Natural killer cell (primary cell): ENCODE measurements around the gene RESF1. TPM values are rescaled to one million over a fixed set of nuclear protein-coding genes. Genes with fewer than 3 reads are reported as not detected.

Experiments used
- ATAC-seq, 3 donors: fragments of 150-1000 bp in 2 of 3; fragments of 200-7000 bp in 1 of 3; cut with Tn5 transposase; 1 replicate in 1 of 3; 2 replicates in 2 of 3; pipeline ENCODE4 v1.10.0; 2021; ENCODE audit warnings: mild to moderate bottlenecking in 2 of 3, moderate library complexity in 2 of 3
- DNase-seq, 2 donors: peaks; one replicate each; pipeline versions ENCODE4 v3.0.0 to v3.0.0-alpha.2; 2013 to 2021; ENCODE audit warnings: mixed read lengths in 1 of 2
- H3K27ac ChIP-seq: one replicate; pipeline ENCODE4 v1.5.1; 2013; ENCODE audit warnings: mild to moderate bottlenecking, low read length
- H3K27me3 ChIP-seq: one replicate; pipeline ENCODE4 v1.6.1; 2013; ENCODE audit warnings: low read length; ENCODE audit not compliant: control insufficient read depth, insufficient read depth
- H3K36me3 ChIP-seq: one replicate; pipeline ENCODE4 v1.6.1; 2013; ENCODE audit warnings: low read length; ENCODE audit not compliant: control insufficient read depth, insufficient read depth
- H3K4me1 ChIP-seq: one replicate; pipeline ENCODE4 v1.6.1; 2013; ENCODE audit warnings: low read length; ENCODE audit not compliant: control insufficient read depth, insufficient read depth
- H3K4me3 ChIP-seq: one replicate; pipeline ENCODE4 v1.5.1; 2013; ENCODE audit warnings: low read length
- H3K9me3 ChIP-seq: one replicate; pipeline ENCODE4 v1.6.1; 2013; ENCODE audit warnings: low read length; ENCODE audit not compliant: control insufficient read depth, insufficient read depth
- H3K27ac Mint-ChIP-seq, 2 donors: one replicate each; pipeline ENCODE4 v1.8.0; 2022; ENCODE audit warnings: mild to moderate bottlenecking in 2 of 2, mixed read lengths in 2 of 2, moderate library complexity in 1 of 2
- H3K27me3 Mint-ChIP-seq, 2 donors: one replicate each; pipeline ENCODE4 v1.8.0; 2022; ENCODE audit warnings: low read depth in 2 of 2, mixed read lengths in 2 of 2
- H3K36me3 Mint-ChIP-seq: one replicate; pipeline ENCODE4 v1.8.0; 2022; ENCODE audit warnings: mixed read lengths
- H3K4me1 Mint-ChIP-seq, 2 donors: one replicate each; pipeline ENCODE4 v1.8.0; 2022; ENCODE audit warnings: mixed read lengths in 2 of 2
- H3K4me3 Mint-ChIP-seq: one replicate; pipeline ENCODE4 v1.8.0; 2022; ENCODE audit warnings: mild to moderate bottlenecking, moderate library complexity, mixed read lengths
- H3K9me3 Mint-ChIP-seq, 2 donors: one replicate each; pipeline ENCODE4 v1.8.0; 2022; ENCODE audit warnings: mixed read lengths in 2 of 2
- WGBS: methylation state at CpG from one replicate; pipeline ENCODE4 v1.1.7; 2013; ENCODE audit warnings: missing lambda C conversion rate; ENCODE audit not compliant: insufficient coverage; 5-methylcytosine and 5-hydroxymethylcytosine counted together
- intact Hi-C: fragments of 100-400 bp; cut with micrococcal nuclease; formaldehyde crosslinking; loops from one replicate; pipeline ENCODE4 v1.14.2; 2022
- total RNA-seq, 4 donors: library from RNA; stranded (reverse); fragments of 120-200 nt in 1 of 4; gene quantifications; one replicate each; pipeline versions ENCODE4 v1.2.3 to v1.2.4, GENCODE V29; 2013 to 2022
- TF ChIP-seq, protein P1 (sequence below): fragments of 200-600 bp; IDR thresholded peaks from one replicate; pipeline ENCODE4 v1.8.0; 2022; ENCODE audit warnings: antibody characterized with exemption

RESF1 gene
- total RNA-seq, 3 donors from 2014 or later (not counting 1 experiment from before 2014, with no cell fraction given) = 144 to 209 (median 184) TPM

DNA sequence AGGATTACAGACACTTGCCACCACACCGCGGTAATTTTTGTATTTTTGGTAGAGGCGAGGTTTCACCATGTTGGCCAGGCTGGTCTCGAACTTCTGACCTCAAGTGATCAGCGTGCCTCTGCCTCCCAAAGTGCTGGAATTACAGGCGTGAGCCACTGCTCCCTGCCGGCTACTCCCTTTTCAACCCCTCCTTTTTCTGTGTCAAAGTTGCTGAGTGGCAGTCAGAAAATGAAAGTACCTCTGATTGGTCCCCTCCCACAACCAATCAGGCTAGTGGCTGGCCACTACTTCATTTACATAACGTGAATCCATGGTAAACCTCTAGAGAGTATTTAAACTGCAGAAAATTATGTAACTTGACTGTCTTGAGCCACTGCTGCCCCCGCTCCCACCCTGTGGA, 5.9 kb downstream of the RESF1 start:
- Mint-ChIP-seq H3K9me3 (peaks cover 0 to 3% of the 10 kb centered on the region in 2 donors), H3K27me3 (no peaks in the 10 kb centered on the region), H3K36me3 (peaks cover 23% of the 10 kb centered on the region), H3K4me3 (peak overlapping the region; percentile 67), H3K27ac (peak overlapping the region; percentile 86 to 90), H3K4me1 (peaks cover 90 to 94% of the 10 kb centered on the region in 2 donors)
- no peak overlapping the region for H3K4me3 ChIP-seq
- peak in 1 of 2 donors; percentile 65 for DNase-seq
- 94% methylated on average over 9 of the region's 9 CpGs for WGBS
- H3K27ac ChIP-seq = peak overlapping the region; percentile 34
- TF ChIP-seq, protein P1, sequence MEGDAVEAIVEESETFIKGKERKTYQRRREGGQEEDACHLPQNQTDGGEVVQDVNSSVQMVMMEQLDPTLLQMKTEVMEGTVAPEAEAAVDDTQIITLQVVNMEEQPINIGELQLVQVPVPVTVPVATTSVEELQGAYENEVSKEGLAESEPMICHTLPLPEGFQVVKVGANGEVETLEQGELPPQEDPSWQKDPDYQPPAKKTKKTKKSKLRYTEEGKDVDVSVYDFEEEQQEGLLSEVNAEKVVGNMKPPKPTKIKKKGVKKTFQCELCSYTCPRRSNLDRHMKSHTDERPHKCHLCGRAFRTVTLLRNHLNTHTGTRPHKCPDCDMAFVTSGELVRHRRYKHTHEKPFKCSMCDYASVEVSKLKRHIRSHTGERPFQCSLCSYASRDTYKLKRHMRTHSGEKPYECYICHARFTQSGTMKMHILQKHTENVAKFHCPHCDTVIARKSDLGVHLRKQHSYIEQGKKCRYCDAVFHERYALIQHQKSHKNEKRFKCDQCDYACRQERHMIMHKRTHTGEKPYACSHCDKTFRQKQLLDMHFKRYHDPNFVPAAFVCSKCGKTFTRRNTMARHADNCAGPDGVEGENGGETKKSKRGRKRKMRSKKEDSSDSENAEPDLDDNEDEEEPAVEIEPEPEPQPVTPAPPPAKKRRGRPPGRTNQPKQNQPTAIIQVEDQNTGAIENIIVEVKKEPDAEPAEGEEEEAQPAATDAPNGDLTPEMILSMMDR = no peak
- peaks cover 63% of the 10 kb centered on the region for H3K4me1 ChIP-seq
- no peaks in the 10 kb centered on the region for H3K27me3 ChIP-seq
- intact Hi-C loops = no loop called here
- peaks cover 44% of the 10 kb centered on the region for H3K36me3 ChIP-seq
- no peaks in the 10 kb centered on the region for H3K9me3 ChIP-seq
- ATAC-seq = no peak

DNA sequence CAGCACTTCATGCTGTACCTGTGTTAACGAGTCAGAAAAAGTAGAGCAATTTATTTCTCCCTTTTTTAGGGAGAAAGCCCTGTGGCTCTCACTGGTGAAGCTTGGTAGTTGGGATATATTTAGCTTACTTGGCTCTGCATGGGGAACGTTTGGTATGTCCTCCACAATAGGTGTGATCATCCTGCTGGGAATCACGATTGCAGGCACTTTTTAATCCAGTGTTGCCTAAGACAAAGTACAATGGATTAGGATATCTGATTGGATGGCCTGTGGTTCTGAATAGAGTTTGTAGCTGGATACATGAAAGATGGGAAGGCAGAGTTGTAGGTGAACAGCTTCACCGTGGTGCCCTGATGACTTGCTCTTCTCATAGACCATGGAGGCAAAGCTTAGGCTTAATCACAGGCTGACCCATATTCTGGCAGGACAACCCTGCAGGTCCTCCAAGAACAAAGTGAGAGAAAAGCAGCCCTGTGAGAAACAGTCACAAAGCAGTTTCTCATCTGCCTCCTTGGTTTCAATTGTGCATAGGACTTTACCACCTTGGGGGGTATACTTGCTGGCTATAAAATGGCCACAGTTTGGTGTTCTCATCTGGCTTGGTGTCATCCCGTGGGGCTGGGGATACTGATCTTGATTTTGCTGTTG, 7.5 kb downstream of the RESF1 start:
- Mint-ChIP-seq H3K4me1 (peaks cover 87 to 94% of the 10 kb centered on the region in 2 donors), H3K9me3 (peaks cover 0 to 3% of the 10 kb centered on the region in 2 donors), H3K4me3 (peak overlapping the region; percentile 67), H3K27me3 (no peaks in the 10 kb centered on the region), H3K27ac (peak overlapping the region; percentile 86 to 90), H3K36me3 (peaks cover 37% of the 10 kb centered on the region)
- peaks cover 52% of the 10 kb centered on the region for H3K36me3 ChIP-seq
- ATAC-seq (peak; percentile 46 to 53 (median 48)), DNase-seq (peak in 1 of 2 donors; percentile 19)
- intact Hi-C loops = no loop called here
- TF ChIP-seq, protein P1 = no peak
- H3K4me1 ChIP-seq = peaks cover 62% of the 10 kb centered on the region
- H3K27me3 ChIP-seq = no peaks in the 10 kb centered on the region
- peak overlapping the region; percentile 51 for H3K27ac ChIP-seq
- WGBS = 55% methylated on average over 5 of the region's 5 CpGs
- no peak overlapping the region for H3K4me3 ChIP-seq
- H3K9me3 ChIP-seq = no peaks in the 10 kb centered on the region

DNA sequence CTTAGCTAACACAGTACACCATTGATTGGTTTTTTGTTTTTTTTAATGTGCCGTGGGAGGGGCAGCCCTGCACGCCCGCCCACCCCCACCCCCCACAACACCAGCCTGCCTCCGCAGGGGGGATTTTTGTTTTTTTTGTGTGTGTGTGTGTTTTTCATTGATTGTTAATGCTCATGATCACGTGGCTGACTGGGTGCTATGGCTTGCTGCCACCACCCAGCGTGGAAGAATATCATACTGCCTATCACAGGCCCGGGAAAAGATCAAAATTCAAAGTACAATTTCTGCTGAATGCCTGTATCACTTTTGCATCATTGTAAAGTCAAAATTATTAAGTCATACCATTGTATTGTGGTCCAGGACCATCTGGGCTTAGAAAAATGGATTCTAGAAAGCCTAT, 8.3 kb downstream of the RESF1 start:
- H3K4me3 Mint-ChIP-seq = peak overlapping the region; percentile 67
- Histone ChIP-seq H3K36me3 (peaks cover 53% of the 10 kb centered on the region), H3K27me3 (no peaks in the 10 kb centered on the region), H3K4me3 (no peak overlapping the region), H3K9me3 (peaks cover 4% of the 10 kb centered on the region), H3K27ac (peak overlapping the region; percentile 31), H3K4me1 (peaks cover 67% of the 10 kb centered on the region)
- peaks cover 84 to 90% of the 10 kb centered on the region in 2 donors for H3K4me1 Mint-ChIP-seq
- H3K9me3 Mint-ChIP-seq = peaks cover 0 to 3% of the 10 kb centered on the region in 2 donors
- DNase-seq = peak in 1 of 2 donors; percentile 56
- no peak for ATAC-seq
- peaks cover 39% of the 10 kb centered on the region for H3K36me3 Mint-ChIP-seq
- H3K27ac Mint-ChIP-seq = peak overlapping the region; percentile 86 to 90
- TF ChIP-seq, protein P1 = no peak
- whole genome bisulfite sequencing = 86% methylated on average over 3 of the region's 7 CpGs
- intact Hi-C loops = no loop called here
- H3K27me3 Mint-ChIP-seq = no peaks in the 10 kb centered on the region

DNA sequence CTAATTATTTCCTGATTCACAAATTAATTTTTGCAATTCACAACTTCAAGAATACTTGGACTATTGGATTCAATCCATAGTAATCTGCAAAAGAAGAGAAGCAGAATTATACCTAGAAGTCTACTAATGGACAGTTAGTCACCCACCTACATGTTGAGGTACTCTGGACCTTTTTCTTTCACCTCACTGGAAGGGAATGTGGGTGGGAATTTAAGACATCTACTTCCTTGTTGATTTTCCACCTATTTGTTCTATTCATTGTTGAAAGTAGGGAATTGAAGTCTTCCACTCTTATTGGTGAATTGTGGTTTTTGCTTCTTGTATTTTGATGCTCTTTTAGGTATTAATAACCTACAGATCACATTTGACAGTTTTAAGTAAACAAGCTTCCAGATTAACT, 11.0 kb downstream of the RESF1 start:
- H3K4me3 Mint-ChIP-seq = peak overlapping the region; percentile 60
- no peaks in the 10 kb centered on the region for H3K27me3 Mint-ChIP-seq
- peaks cover 10% of the 10 kb centered on the region for H3K9me3 ChIP-seq
- peaks cover 50% of the 10 kb centered on the region for H3K4me1 ChIP-seq
- peak overlapping the region; percentile 78 to 86 for H3K27ac Mint-ChIP-seq
- peaks cover 54% of the 10 kb centered on the region for H3K36me3 ChIP-seq
- H3K9me3 Mint-ChIP-seq = no peaks in the 10 kb centered on the region
- no peak overlapping the region for H3K4me3 ChIP-seq
- DNase-seq (no peak), ATAC-seq (no peak)
- peaks cover 32% of the 10 kb centered on the region for H3K36me3 Mint-ChIP-seq
- H3K4me1 Mint-ChIP-seq = peaks cover 82% of the 10 kb centered on the region in 2 donors
- H3K27me3 ChIP-seq = no peaks in the 10 kb centered on the region
- no peak overlapping the region for H3K27ac ChIP-seq
- TF ChIP-seq, protein P1 = no peak
- intact Hi-C loops = no loop called here
